Activated CD4-positive, alpha-beta T cell treated with anti-CD3 and anti-CD28 coated beads, Interleukin-2, amount 50 U/mL, for 48 hours (primary cell): ENCODE measurements around the gene SUSD4.
A peak's percentile ranks its signal among the peaks of the same experiment; 100 is the strongest.

Experiments
- DNase-seq, 2 experiments: peaks; one replicate each; pipeline ENCODE4 v3.0.0-alpha.2; 2020

The SUSD4 gene

GRCh38 chr1:223329252-223329651 is 34.7 kb downstream of the SUSD4 start:
- DNase-seq, result no peak

DNA sequence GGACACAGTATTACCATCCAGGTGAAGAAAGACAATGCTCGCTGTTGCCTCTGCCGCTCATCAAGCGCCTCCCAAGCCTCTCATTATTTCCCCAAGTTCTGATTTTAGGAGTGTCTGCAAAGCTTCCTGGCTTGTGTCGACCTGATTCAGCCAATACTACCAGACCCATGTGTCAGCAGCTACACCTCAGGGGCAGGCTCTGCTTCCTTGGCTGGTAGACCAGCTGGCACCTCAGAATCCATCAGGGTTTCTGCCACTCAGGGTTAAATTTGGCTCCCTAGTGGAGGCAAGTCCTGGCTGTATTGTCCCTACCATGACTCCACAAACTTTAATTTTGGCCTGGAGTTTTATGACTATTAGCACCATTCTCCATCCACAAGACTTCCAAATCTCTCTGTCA is 35.4 kb downstream of the SUSD4 start:
- no peak for DNase-seq

DNA sequence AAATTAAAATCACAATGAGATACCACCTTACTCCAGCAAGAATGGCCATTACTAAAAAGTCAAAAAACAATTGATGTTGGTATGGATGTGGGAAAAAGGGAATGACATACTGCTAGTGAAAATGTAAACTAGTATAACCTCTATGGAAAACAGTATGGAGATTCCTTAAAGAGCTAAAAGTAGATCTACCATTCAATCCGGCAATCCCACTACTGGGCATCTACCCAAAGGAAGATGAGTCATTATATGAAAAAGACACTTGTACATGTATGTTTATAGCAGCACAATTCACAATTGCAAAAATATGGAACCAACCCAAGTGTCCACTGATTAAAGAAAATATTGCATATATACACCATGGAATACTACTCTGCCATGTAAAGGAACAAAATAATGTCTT is 37.2 kb downstream of the SUSD4 start:
- DNase-seq, result no peak

DNA sequence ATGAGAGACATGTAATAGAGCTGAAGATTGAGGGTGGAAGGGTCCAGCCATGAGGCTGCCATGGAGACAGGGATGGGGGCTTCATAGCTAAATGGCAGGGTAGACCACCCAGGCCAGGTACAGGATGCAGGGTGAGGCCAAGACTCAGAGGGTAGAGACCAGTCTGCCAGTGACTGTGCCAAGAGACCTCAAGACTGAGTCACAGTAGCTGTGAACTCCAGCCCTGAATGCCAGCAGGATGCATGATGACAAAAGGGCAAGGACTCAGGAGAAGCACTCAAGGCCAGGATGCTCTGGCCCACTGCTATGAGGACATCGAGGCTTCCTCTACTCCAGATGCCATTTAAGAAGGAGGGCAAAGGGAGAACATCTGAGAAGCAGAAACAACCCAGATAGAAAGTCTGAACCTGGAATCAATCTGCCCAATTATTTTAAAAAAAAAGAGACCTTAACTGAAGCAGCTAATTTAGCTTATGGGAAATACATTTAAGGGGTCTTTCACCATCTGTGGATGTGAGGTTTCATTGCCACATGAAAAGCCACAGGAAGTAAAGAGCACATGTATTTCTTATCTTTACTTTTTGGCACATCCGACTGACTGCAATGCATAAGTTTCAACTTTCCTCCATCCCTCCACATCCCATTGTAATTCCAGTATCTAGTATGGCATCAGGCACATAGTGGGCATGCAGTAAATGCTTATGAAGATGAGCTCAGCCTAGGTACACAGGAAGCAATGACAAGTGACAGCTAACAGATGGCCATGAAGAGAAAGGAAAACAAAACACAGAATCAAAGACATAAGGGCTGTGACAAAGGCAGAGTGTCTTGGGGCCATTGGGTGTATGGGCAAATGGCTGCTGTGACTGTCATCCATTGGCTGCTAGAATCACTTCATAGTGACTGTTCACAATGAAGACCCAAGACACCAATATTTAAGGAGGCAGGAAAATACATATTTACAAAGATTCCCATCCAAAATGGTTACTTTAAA is 40.2 kb downstream of the SUSD4 start:
- peak in 1 of 2 experiments; percentile 4 for DNase-seq

DNA sequence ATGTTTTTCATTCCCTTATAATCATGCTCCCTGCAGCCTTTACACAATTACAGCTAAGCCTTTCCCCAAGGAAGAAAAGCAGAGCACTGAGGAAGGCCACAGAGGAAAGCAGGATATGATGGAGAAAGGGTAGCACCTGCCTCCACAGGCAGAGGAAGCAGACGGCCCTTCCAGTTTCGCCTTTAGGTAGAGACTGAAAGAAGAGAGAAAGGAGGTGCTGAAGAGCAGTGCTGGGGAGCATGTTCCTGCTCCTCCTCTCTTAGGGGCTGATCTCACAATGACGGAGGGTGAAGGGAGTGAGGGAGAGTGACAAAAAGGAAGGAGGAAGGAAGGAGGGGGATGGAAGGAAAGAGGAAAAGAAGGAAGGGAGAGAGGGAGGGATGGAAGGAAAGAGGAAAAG is 41.1 kb downstream of the SUSD4 start:
- no peak for DNase-seq

- no peak for DNase-seq
Measured at GRCh38 chr1:223320959-223321358, 43.0 kb downstream of the SUSD4 start.

- no peak for DNase-seq
Measured at GRCh38 chr1:223319905-223320580, 43.9 kb downstream of the SUSD4 start.

GRCh38 chr1:223319398-223319797 is 44.6 kb downstream of the SUSD4 start:
- no peak for DNase-seq

DNA sequence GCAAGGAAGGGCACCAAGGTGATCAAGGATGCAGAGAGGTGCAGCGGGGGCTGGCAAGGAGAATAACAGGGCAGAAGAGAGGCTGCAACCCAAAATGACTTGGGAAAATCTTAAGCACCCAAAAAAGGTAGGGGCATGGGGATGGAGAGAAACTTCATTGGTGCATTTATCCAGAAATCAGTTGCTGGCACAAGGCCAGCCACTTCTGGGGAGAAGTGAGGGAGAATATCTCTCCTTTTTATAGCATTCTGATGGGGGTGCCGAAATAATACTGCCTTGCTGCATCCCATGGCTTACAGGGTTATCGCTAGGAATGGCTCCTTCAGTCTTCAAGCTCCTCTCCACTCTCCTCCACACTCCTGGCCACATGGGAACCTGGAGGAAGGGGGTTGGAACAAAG is 47.9 kb downstream of the SUSD4 start:
- no peak for DNase-seq

DNA sequence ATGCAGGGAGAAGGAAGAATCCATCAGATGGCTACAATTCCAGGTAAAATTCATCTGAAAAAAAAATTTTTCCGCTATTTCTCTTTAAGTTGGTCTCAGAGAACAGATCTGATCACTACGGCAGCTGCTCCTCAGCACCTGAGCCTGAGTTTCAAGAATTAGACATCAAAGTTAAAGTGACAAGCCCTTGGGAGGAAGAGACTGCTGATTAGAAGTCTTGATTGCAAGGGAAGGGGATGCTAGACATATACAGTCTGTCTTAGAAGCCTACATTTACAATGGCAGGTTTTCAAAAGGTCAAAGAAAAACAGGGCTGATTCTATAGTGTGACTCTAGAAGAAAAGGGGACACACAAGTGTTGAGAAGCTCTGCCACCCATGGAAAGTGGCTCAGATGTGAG is 48.3 kb downstream of the SUSD4 start:
- no peak for DNase-seq

- DNase-seq, result no peak
Measured at GRCh38 chr1:223313415-223313754, 50.6 kb downstream of the SUSD4 start.

GRCh38 chr1:223312705-223313414 is 51.1 kb downstream of the SUSD4 start:
- DNase-seq, result no peak

DNA sequence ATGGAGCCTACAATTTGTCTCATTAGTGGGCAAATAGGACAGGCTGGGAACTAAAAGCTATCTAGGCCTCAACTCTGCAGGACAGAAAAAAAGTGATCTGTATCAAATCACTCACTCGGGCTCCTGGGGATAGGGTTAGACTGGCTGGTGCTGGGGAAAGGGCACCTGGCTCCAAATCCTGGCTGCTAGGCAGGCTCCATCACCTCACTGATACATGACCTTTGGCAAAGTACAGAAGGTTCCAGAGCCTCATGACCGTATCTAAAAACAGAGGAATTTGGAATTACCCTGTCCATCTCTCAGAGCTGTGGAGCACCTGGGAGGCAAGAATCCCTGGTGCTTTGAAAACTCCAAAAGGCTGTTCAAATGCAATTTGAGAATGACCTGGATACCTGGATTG is 51.7 kb downstream of the SUSD4 start:
- no peak for DNase-seq

DNA sequence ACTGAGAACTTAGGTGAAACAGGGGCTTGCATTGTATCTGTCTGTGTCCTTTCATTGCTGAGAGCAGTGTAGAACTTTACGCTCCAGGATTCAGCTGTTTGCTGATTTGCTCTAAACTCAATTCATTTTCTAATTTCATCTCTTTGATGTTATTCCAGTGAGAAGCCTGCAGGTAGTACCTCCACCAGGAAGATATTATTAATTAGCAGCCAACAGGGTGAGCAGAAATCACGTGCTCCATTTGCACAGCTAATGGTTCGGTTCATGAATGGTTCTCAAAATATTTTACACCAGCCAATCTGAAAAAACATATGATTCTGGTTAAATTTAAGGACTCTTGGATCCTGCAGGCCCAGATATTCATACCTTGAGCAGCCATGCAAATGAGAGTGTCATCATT is 52.1 kb downstream of the SUSD4 start:
- DNase-seq, result no peak

DNA sequence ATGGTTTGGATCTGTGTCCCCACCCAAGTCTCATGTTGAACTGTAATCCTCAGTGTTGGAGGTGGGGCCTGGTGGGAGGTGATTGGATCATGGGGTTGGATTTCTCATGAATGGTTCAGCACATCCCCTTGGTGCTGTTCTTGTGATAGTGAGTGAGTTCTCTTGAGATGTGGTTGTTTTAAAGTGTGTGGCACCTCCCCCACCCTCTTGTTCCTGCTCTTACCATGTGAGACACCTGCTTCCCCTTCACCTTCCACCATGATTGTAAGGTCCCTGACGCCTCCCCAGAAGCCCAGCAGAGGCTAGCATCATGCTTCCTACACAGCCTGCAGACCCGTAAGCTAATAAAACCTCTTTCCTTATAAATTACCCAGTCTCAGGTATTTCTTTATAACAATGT is 55.8 kb downstream of the SUSD4 start:
- no peak for DNase-seq

- no peak for DNase-seq
Measured at GRCh38 chr1:223307544-223307943, 56.4 kb downstream of the SUSD4 start.

DNA sequence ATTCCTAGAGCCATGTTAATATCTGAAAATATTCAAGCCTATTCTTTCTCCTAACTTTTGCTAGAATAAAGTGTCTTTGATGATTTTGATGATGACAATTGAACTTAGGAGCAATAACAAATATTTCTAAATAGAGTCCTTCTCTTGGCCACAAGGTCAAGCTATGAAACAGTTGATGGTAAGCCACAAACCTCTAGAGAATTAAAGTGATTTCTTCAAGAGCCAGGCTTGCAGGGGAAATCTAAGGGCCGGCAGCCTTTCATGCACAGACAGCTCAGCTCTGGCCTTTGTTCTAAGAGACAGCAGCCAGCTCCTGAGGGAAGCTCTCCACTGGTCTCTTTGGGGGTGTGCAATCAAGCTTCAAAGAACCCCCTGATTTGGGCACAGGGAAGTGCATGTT is 59.0 kb downstream of the SUSD4 start:
- no peak for DNase-seq

DNA sequence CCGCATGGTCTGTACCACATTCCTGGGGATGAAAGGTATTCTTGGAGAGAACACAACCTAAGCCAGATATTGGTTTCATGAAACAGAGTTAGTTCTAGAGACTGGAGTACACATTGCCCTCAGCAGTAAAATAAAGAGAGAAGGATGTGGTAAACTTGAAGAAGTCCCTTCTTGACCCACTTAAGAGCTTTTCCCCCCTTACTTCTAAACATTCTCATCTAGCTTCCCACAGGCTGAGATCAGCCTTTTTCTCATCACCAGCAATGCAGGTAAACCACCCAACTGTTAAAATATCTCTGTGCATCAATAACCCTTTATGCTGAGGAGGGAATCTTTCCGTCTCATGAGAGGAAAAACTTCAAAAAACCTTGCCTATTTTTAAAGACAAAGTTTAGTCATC is 62.6 kb downstream of the SUSD4 start:
- no peak for DNase-seq

DNA sequence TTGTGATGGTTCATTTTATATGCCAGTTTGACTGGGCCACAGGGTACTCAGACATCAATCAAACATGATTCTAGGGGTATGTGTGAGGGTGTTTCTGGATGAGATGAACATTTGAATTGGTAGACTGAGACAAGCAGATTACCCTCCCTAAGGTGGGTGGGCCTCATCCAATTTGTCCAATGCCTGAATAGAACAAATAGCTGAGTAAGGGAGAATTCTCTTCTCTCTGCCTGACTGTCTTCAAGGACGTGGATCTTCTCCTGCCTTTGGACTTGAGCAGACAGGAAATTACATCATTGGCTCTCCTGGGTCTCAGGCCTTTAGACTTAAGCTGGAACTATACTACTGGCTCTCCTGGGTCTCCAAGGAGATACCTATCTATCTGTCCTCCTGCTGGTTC is 64.4 kb downstream of the SUSD4 start:
- DNase-seq, result no peak

- DNase-seq, result no peak
Measured at GRCh38 chr1:223298701-223299100, 65.3 kb downstream of the SUSD4 start.

DNA sequence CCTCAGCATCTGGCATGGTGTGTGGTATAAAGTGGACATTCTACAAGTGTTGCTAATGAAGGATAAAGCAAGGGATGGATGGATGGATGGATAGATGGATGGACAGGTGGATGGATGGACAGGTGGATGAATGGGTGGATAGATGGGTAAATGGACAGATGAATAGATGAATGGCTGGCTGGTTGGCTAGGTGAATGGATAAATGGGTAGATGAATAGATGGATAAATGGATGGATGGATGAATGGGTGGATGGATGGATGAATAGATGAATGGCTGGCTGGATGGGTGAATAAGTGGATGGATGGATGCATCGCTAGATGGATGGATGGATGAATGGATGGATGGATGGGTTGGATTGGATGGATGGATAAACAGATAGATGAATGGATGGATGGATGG is 66.2 kb downstream of the SUSD4 start:
- DNase-seq, result no peak

DNA sequence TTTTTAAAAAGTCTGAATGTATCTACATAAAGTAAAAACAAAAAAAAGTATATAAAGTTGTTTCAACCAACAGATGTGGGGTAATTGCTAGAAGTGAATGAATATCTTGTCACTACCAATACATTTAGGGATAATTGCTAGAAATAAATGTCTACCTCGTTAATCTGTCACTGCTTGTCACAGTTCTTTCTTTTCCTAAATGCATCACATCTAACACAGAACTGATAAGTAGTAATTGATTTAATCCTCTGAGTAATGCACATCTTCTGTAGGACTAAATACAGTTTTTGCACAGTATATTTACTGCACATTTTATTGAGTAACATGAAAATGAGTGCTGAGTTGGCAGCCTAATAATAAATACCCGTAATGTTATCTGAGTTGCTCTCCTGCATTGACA is 72.2 kb downstream of the SUSD4 start:
- DNase-seq, result no peak

DNA sequence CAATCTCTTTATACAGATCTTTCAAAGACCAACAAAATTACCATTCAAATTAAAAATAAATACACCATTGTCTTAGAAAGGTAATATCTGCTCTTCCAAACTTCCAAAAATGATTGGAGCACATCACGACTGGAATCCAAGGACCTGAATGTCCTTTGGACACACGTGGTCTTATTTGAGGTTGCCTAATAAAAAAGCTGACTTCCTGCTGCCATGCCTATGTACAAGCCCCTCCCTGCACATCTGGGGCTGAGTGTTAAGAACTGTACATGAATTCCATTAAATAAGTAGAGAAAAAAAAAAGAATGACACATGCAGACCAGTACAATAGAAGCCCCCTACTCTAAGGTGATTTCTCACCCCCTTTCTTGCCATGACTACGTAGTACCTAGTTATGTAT is 73.6 kb downstream of the SUSD4 start:
- no peak for DNase-seq

DNA sequence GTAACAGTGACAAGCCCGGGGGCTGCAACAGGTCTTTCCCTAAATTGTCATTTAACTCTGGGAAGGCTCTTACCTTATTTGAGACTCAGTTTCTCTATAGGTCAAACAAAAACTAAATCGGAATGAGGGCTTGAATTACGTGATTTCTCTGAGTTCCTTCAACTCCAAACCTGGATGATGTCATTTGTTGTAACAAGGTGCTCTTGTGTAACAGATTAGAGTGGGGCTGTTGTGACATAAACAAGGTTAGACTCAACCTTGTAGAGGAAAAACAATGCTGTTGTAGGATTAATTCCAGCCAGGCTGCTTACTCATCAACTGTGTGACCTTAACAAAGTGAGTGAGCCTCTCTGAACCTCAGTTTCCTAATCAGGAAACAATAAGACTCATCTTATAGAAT is 74.4 kb downstream of the SUSD4 start:
- DNase-seq, result no peak
